A549 (cell line): Measurements from ENCODE around the gene NHSL2.
A peak's percentile ranks its signal among the peaks of the same experiment; 100 is the strongest.

Experiments used
- PHF8 ChIP-seq: fragments of 200-600 bp; sonication (generic); IDR thresholded peaks from 2 replicates; pipeline ENCODE4 v1.6.1; 2016; ENCODE audit warnings: low read depth, mild to moderate bottlenecking, antibody characterized with exemption, moderate library complexity, borderline replicate concordance
- RFX5 ChIP-seq: fragments of 450-650 bp; IDR thresholded peaks from 2 replicates; pipeline ENCODE4 v1.7.1; 2014; ENCODE audit warnings: antibody characterized with exemption, mild to moderate bottlenecking, moderate library complexity

DNA sequence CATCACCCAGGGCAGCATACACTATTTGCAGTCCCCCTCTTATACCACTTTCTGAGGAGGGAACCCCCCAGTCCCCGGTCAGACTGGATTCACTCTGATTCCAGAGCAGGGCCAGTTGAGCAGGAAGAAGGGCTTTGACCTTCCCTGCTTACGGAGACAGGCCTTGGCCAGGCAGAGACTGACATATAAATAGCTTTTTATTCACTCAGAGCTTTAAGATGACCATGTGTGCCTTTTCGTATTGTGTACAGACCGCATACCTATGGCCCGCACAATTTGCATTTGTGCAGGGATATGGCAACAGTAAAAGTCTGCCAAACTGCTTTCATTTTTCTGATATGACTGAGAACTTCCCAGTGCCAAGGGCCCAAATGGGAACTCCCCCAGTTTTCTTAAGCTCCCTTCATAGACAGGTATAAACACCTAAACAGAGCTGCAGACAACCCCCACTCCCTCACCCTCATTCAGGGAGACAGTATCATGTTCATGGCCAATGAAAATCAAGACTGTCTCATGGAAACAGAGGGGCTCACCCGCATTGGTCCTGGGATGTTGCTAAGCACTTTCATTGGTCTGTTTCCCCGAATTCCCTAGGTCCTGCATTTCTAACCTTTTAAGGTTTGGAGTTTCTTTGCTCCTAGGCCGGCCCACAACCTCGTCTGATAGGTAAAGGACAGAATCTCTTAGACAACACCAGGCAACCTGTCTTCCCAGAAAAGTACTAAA, 135.1 kb downstream of the NHSL2 start:
- TF ChIP-seq RFX5, result peak; percentile 67
- no peak for TF ChIP-seq PHF8
